HepG2 (cell line): Measurements from ENCODE around the gene RPUSD3. TPM values are rescaled to one million over a fixed set of nuclear protein-coding genes. Genes with fewer than 3 reads are reported as not detected.
A peak's percentile ranks its signal among the peaks of the same experiment; 100 is the strongest.

Experiments used
- ATAC-seq: fragments of 200-7000 bp; cut with Tn5 transposase; 3 replicates; pipeline ENCODE4 v1.9.1; 2020; ENCODE audit warnings: mild to moderate bottlenecking, moderate library complexity
- BruUV-seq: library from RNA; stranded (reverse); fragments of 400-500 nt; replicated peaks from 2 replicates; lab custom pipeline; 2021; lab: Mats Ljungman, UMichigan
- CTCF ChIA-PET: fragments of 300-600 bp; formaldehyde crosslinking; extraction: SDS; loops from one replicate; lab custom pipeline; 2021; ENCODE audit warnings: low total read pairs, inconsistent platforms, low intra/inter-chr PET ratio; lab: Yijun Ruan, JAX
- POLR2A ChIA-PET: fragments of 350-600 bp; sonication (Branson Sonifier 250); formaldehyde crosslinking; loops from one replicate; lab custom pipeline; 2020; ENCODE audit warnings: antibody characterized with exemption, inconsistent platforms; lab: Yijun Ruan, JAX
- DNase-seq: peaks from one replicate; pipeline ENCODE4 v3.0.0-alpha.2; 2015; ENCODE audit warnings: low spot score
- FAIRE-seq: peaks from 3 replicates; lab custom pipeline; 2011; peaks lifted over from hg19 to GRCh38; lab: Jason Lieb, UNC
- H2AFZ ChIP-seq: one replicate; pipeline ENCODE4 v1.6.1; 2011; ENCODE audit warnings: low read length, inconsistent platforms
- H3K27ac ChIP-seq: fragments of 300-600 bp; 3 replicates; pipeline ENCODE4 v1.8.0; 2011; ENCODE audit warnings: mixed run types, mild to moderate bottlenecking, mixed read lengths, low read length, inconsistent platforms; ENCODE audit not compliant: insufficient read depth; ENCODE audit errors: extremely low read length
- H3K27me3 ChIP-seq, 2 experiments: fragments of 200-600 bp in 1 of 2; 2 replicates in 1 of 2; 3 replicates in 1 of 2; pipeline versions ENCODE4 v1.6.0 to v1.8.0; 2011; ENCODE audit warnings: low read length in 2 of 2, mild to moderate bottlenecking in 2 of 2, moderate library complexity in 2 of 2, inconsistent platforms in 1 of 2; ENCODE audit not compliant: insufficient read depth in 2 of 2, control insufficient read depth in 1 of 2
- H3K36me3 ChIP-seq, 2 experiments: fragments of 200-600 bp in 1 of 2; replicated peaks in 1 of 2; 2 replicates in 1 of 2; 3 replicates in 1 of 2; pipeline versions ENCODE4 v1.5.1 to v1.8.0; 2011; ENCODE audit warnings: low read length in 2 of 2, inconsistent platforms in 1 of 2; ENCODE audit not compliant: insufficient read depth in 2 of 2, control insufficient read depth in 1 of 2
- H3K4me1 ChIP-seq: 2 replicates; pipeline ENCODE4 v1.5.1; 2012; ENCODE audit warnings: low read length, inconsistent platforms; ENCODE audit not compliant: insufficient read depth
- H3K4me2 ChIP-seq: 2 replicates; pipeline ENCODE4 v1.6.0; 2011; ENCODE audit warnings: low read depth, low read length, inconsistent platforms
- H3K4me3 ChIP-seq, 3 experiments: fragments of 200-600 bp in 1 of 3; sonication (generic), shearing (Covaris generic) in 1 of 3; replicated peaks in 1 of 3; 2 replicates each; pipeline ENCODE4 v1.5.1; 2011 to 2016; ENCODE audit warnings: low read length in 3 of 3, inconsistent platforms in 2 of 3, low read depth in 2 of 3, mild to moderate bottlenecking in 2 of 3, control low read depth in 1 of 3, mixed read lengths in 1 of 3; ENCODE audit not compliant: insufficient read depth in 1 of 3
- H3K79me2 ChIP-seq: one replicate; pipeline ENCODE4 v1.6.1; 2011; ENCODE audit warnings: low read length, inconsistent platforms; ENCODE audit not compliant: insufficient read depth
- H3K9ac ChIP-seq: 2 replicates; pipeline ENCODE4 v1.6.0; 2011; ENCODE audit warnings: mild to moderate bottlenecking, low read depth, low read length, inconsistent platforms; ENCODE audit not compliant: insufficient read depth
- H3K9me3 ChIP-seq: 2 replicates; pipeline ENCODE4 v1.5.1; 2012; ENCODE audit warnings: mild to moderate bottlenecking, low read length
- H4K20me1 ChIP-seq: 2 replicates; pipeline ENCODE4 v1.6.0; 2011; ENCODE audit warnings: inconsistent platforms, mild to moderate bottlenecking, low read length, moderate library complexity; ENCODE audit not compliant: insufficient read depth
- ATAD3A ChIP-seq: sonication (generic); formaldehyde crosslinking; IDR thresholded peaks from 2 replicates; pipeline ENCODE4 v1.4.0; 2020; ENCODE audit warnings: missing genetic modification reagents
- HES4 ChIP-seq: sonication (generic); formaldehyde crosslinking; IDR thresholded peaks from 2 replicates; pipeline ENCODE4 v1.9.0; 2021; ENCODE audit warnings: mild to moderate bottlenecking, missing genetic modification reagents, borderline replicate concordance
- HOXA9 ChIP-seq: sonication (generic); formaldehyde crosslinking; IDR thresholded peaks from 2 replicates; pipeline ENCODE4 v1.8.1; 2022; ENCODE audit warnings: missing genetic modification reagents, mild to moderate bottlenecking, moderate library complexity, borderline replicate concordance
- KDM2A ChIP-seq: sonication (generic); formaldehyde crosslinking; IDR thresholded peaks from 2 replicates; pipeline ENCODE4 v1.4.0; 2020; ENCODE audit warnings: low read depth, missing genetic modification reagents, borderline replicate concordance
- KMT2A ChIP-seq: sonication (generic); formaldehyde crosslinking; IDR thresholded peaks from 2 replicates; pipeline ENCODE4 v1.4.0; 2020; ENCODE audit warnings: missing genetic modification reagents
- SMYD3 ChIP-seq: sonication (generic); formaldehyde crosslinking; IDR thresholded peaks from 2 replicates; pipeline ENCODE4 v1.8.1; 2023; ENCODE audit warnings: mild to moderate bottlenecking, missing genetic modification reagents
- TP53 ChIP-seq: sonication (generic); formaldehyde crosslinking; conservative IDR thresholded peaks from 2 replicates; pipeline ENCODE4 v1.4.0; 2020; ENCODE audit warnings: missing genetic modification reagents
- ZEB1 ChIP-seq: IDR thresholded peaks from 2 replicates; pipeline ENCODE4 v1.6.1; 2012; ENCODE audit warnings: mild to moderate bottlenecking, low read depth, inconsistent platforms; ENCODE audit not compliant: insufficient replicate concordance
- ZFY ChIP-seq: sonication (generic); formaldehyde crosslinking; IDR thresholded peaks from 2 replicates; pipeline ENCODE4 v1.4.0; 2020; ENCODE audit warnings: missing genetic modification reagents
- ZMAT3 ChIP-seq: sonication (generic); formaldehyde crosslinking; conservative IDR thresholded peaks from 2 replicates; pipeline ENCODE4 v1.7.0; 2021; ENCODE audit warnings: missing genetic modification reagents
- ZNF350 ChIP-seq: sonication (generic); formaldehyde crosslinking; IDR thresholded peaks from 2 replicates; pipeline ENCODE4 v1.4.0; 2020; ENCODE audit warnings: mild to moderate bottlenecking, low read depth, missing genetic modification reagents, borderline replicate concordance
- ZNF496 ChIP-seq: sonication (generic); formaldehyde crosslinking; IDR thresholded peaks from 2 replicates; pipeline ENCODE4 v1.8.1; 2023; ENCODE audit warnings: mild to moderate bottlenecking, moderate library complexity, missing genetic modification reagents; ENCODE audit not compliant: insufficient replicate concordance
- ZNF746 ChIP-seq: sonication (generic); formaldehyde crosslinking; IDR thresholded peaks from 2 replicates; pipeline ENCODE4 v1.8.0; 2022; ENCODE audit warnings: mild to moderate bottlenecking, missing genetic modification reagents
- ZNF878 ChIP-seq: sonication (generic); formaldehyde crosslinking; IDR thresholded peaks from 2 replicates; pipeline ENCODE4 v1.8.1; 2023; ENCODE audit warnings: mild to moderate bottlenecking, missing genetic modification reagents, moderate library complexity
- WGBS: methylation state at CpG from one replicate; pipeline ENCODE4 v1.1.6; 2017; ENCODE audit warnings: low lambda C conversion rate; 5-methylcytosine and 5-hydroxymethylcytosine counted together
- in situ Hi-C: cut with HindIII; loops from 2 replicates; pipeline ENCODE4 v1.10.0; 2017; ENCODE audit warnings: low pct_unique_long_range_greater_than_20kb; ENCODE audit not compliant: extremely low pct_ligation_motif_present
- intact Hi-C: fragments of 100-400 bp; cut with micrococcal nuclease; formaldehyde crosslinking; loops from one replicate; pipeline ENCODE4 v1.10.0; 2022; ENCODE audit not compliant: unreplicated experiment
- polyA plus RNA-seq, 8 experiments: library from polyadenylated mRNA; depleted of rRNA in 3 of 8; stranded (reverse) in 7 of 8; unstranded in 1 of 8; fragments of >200 nt; fragmentation: Illumina TruSeq in 4 of 8; extraction: Trizol in 4 of 8; gene quantifications; 2 replicates each; pipeline versions ENCODE4 v1.2.1 to v1.2.3, GENCODE V29; 2011 to 2016; ENCODE audit warnings: low read depth in 4 of 8, missing spikeins in 1 of 8, mixed read lengths in 1 of 8; ENCODE audit not compliant: insufficient read depth in 1 of 8
- total RNA-seq, 5 experiments: library from RNA; depleted of rRNA; stranded (reverse); fragments of >200 nt; fragmentation: Illumina TruSeq; extraction: Trizol; gene quantifications; 2 replicates each; pipeline ENCODE4 v1.2.3, GENCODE V29; 2016; ENCODE audit warnings: low read depth in 1 of 5
- TF ChIP-seq, protein P1 (sequence below): sonication (generic); formaldehyde crosslinking; IDR thresholded peaks from 2 replicates; pipeline ENCODE4 v1.4.0; 2020; ENCODE audit warnings: missing genetic modification reagents, borderline replicate concordance
- TF ChIP-seq, protein P2 (sequence below): IDR thresholded peaks from 2 replicates; pipeline ENCODE4 v1.6.1; 2016

RPUSD3 gene
- total and polyA plus RNA-seq, 2 of the 13 experiments (the other 11 are each of a cell fraction or from before 2014, with no cell fraction given), result 32.1 to 48.7 TPM

DNA sequence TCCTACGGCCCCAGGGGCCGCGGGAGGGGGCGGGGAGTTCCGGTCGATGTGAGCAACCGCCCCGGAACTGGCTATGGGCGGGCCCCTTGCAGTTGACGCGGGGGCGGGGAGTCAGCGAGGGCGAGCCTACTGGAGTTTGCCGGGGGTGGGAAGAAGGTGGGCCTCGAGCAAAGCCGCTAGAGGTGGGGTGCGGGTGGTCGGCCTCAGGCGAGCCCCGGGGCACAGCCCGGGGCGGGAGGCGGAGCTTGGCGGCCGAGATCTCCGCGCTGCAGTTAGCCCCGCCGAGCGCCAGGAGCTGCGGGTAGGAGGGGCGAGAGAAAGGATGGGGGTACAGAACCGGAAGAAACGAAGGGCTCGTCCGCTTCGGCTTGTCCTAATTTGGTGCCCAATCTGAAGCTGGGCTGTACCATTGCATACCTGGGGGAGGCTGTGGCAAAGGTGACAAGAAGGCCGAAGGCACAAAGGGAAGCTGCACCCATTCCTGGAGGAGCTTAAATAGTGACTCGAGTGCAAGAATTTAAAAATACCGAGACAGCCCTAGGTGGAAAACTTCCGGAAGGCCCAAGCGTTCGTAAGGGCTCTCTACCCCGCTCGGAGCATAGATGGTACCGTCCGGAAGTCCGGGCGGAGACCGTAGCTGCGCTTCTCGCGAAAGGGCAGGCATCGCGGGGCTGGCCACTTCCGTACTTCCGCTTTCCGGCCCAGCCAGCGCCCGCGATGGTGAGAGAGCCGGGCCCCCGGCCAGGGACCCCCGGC lies 51.2 kb downstream of the RPUSD3 start, which contains the start of the genes ARPC4 and TADA3 (continued):
- TF ChIP-seq ZNF350 (CRISPR knock-in tag), result peak; percentile 36; the same call in 1 of the 2 replicates
- no peak; the same call in 1 of the 2 replicates for TF ChIP-seq KMT2A (CRISPR knock-in tag)

DNA sequence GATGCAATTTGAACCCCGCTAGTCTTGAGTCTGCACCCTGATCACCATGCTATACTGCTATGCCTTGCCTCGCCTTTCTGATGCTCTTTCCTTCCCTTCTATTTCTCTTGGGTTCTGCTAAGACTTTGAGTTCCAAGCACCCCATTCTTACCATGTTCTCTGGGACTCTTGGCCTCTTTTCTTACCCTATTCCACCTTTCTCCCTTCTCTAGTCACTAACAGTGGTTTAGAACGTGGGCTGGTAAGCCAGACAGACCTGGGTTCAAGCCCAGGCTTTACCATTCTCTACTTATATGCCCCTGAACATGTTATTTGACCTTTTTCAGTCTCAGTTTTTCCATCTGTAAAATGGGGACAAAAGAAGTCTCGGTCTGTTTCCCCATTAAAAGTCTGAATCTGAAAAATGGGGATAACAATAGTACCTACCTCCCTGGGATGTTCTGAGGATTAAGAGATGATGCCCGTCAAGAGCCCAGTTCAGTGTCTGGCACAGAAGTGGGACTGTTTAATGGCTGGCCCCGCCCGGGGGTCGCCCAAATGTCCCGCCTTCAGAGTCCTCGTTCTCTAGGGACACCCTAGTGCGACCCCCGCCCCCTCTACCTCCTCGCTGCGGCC lies 51.9 kb downstream of the RPUSD3 start:
- Histone ChIP-seq H3K36me3 (peaks cover 6 to 34% of the 10 kb centered on the region in 2 experiments; a peak in 3 of 5 replicates), H4K20me1 (no peaks in the 10 kb centered on the region; the same call in 1 of the 2 replicates), H3K9me3 (no peaks in the 10 kb centered on the region), H2AFZ (no peak overlapping the region), H3K27ac (peak overlapping the region; percentile 97), H3K79me2 (peaks cover 32% of the 10 kb centered on the region), H3K4me2 (peak overlapping the region; percentile 92), H3K27me3 (peaks cover 0 to 5% of the 10 kb centered on the region in 2 experiments; a peak in 1 of 5 replicates), H3K9ac (peak overlapping the region; percentile 95), H3K4me1 (peaks cover 28% of the 10 kb centered on the region), H3K4me3 (peak overlapping the region; percentile 72 to 93 (median 93))
- BruUV-seq, result TSS peak; percentile 71
- POLR2A ChIA-PET, result interaction anchor here (1.0 to 1.8 kb wide), 13 partner anchors 8 to 456 kb away, joined by 4 to 33 read pairs (median 8); partner anchors contain the start of genes BRPF1, CAMK1, IL17RC and OGG1
- CTCF ChIA-PET, result no interaction called here
- intact Hi-C loops (loop anchor here (2.0 kb wide), 1 partner anchor 61 kb away; the partner anchor contains the start of gene BRPF1), in situ Hi-C loops (no loop called here)
- no peak for FAIRE-seq
- WGBS, result 17% methylated on average over 14 of the region's 14 CpGs
- ATAC-seq, result no peak
- no peak for DNase-seq
- 0 out of 2 replicates have a peak, but pooled peaks have one; percentile 27 for TF ChIP-seq ZMAT3 (CRISPR knock-in tag)
- no peak for TF ChIP-seq ZNF496
- TF ChIP-seq, protein P1, sequence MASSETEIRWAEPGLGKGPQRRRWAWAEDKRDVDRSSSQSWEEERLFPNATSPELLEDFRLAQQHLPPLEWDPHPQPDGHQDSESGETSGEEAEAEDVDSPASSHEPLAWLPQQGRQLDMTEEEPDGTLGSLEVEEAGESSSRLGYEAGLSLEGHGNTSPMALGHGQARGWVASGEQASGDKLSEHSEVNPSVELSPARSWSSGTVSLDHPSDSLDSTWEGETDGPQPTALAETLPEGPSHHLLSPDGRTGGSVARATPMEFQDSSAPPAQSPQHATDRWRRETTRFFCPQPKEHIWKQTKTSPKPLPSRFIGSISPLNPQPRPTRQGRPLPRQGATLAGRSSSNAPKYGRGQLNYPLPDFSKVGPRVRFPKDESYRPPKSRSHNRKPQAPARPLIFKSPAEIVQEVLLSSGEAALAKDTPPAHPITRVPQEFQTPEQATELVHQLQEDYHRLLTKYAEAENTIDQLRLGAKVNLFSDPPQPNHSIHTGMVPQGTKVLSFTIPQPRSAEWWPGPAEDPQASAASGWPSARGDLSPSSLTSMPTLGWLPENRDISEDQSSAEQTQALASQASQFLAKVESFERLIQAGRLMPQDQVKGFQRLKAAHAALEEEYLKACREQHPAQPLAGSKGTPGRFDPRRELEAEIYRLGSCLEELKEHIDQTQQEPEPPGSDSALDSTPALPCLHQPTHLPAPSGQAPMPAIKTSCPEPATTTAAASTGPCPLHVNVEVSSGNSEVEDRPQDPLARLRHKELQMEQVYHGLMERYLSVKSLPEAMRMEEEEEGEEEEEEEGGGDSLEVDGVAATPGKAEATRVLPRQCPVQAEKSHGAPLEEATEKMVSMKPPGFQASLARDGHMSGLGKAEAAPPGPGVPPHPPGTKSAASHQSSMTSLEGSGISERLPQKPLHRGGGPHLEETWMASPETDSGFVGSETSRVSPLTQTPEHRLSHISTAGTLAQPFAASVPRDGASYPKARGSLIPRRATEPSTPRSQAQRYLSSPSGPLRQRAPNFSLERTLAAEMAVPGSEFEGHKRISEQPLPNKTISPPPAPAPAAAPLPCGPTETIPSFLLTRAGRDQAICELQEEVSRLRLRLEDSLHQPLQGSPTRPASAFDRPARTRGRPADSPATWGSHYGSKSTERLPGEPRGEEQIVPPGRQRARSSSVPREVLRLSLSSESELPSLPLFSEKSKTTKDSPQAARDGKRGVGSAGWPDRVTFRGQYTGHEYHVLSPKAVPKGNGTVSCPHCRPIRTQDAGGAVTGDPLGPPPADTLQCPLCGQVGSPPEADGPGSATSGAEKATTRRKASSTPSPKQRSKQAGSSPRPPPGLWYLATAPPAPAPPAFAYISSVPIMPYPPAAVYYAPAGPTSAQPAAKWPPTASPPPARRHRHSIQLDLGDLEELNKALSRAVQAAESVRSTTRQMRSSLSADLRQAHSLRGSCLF (CRISPR knock-in tag), result no peak
- no peak for TF ChIP-seq ZEB1
- no peak for TF ChIP-seq SMYD3 (CRISPR knock-in tag)
- TF ChIP-seq, protein P2, sequence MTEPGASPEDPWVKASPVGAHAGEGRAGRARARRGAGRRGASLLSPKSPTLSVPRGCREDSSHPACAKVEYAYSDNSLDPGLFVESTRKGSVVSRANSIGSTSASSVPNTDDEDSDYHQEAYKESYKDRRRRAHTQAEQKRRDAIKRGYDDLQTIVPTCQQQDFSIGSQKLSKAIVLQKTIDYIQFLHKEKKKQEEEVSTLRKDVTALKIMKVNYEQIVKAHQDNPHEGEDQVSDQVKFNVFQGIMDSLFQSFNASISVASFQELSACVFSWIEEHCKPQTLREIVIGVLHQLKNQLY (CRISPR knock-in tag), result 0 out of 2 replicates have a peak, but pooled peaks have one; percentile 19
- no peak for TF ChIP-seq HES4 (CRISPR knock-in tag)
- TF ChIP-seq TP53 (CRISPR knock-in tag), result no peak
- TF ChIP-seq ATAD3A (CRISPR knock-in tag), result no peak
- TF ChIP-seq ZFY (CRISPR knock-in tag), result peak; percentile 47; the same call in 1 of the 2 replicates
- no peak for TF ChIP-seq HOXA9 (CRISPR knock-in tag)
- no peak for TF ChIP-seq ZNF746 (CRISPR knock-in tag)
- 0 out of 2 replicates have a peak, but pooled peaks have one; percentile 15 for TF ChIP-seq ZNF878 (CRISPR knock-in tag)
- no peak; the same call in 1 of the 2 replicates for TF ChIP-seq KDM2A (CRISPR knock-in tag)
